WERI-Rb-1 (cell line): Measurements from ENCODE around the gene RGS8.
A peak's percentile ranks its signal among the peaks of the same experiment; 100 is the strongest.

Experiments used
- DNase-seq: peaks from one replicate; pipeline ENCODE4 v3.0.0-alpha.2; 2020
- H3K27ac ChIP-seq: fragments of 250-450 bp; sonication (Bioruptor Pico); 2 replicates; pipeline ENCODE4 v1.5.1; 2020; ENCODE audit warnings: mild to moderate bottlenecking, moderate library complexity
- H3K27me3 ChIP-seq: fragments of 250-450 bp; sonication (Bioruptor Pico); 2 replicates; pipeline ENCODE4 v1.5.1; 2021; ENCODE audit warnings: mild to moderate bottlenecking, low read depth, moderate library complexity; ENCODE audit not compliant: insufficient read depth, severe bottlenecking
- H3K36me3 ChIP-seq: fragments of 250-450 bp; sonication (Bioruptor Pico); 2 replicates; pipeline ENCODE4 v1.5.1; 2020; ENCODE audit warnings: mild to moderate bottlenecking, moderate library complexity
- H3K4me3 ChIP-seq: 2 replicates; pipeline ENCODE4 v1.5.1; 2011; ENCODE audit warnings: low read depth, mild to moderate bottlenecking, control low read depth, low read length
- H3K9me3 ChIP-seq: fragments of 250-450 bp; sonication (Bioruptor Pico); 2 replicates; pipeline ENCODE4 v1.5.1; 2021; ENCODE audit warnings: mild to moderate bottlenecking, moderate library complexity; ENCODE audit not compliant: severe bottlenecking
- CTCF ChIP-seq: IDR thresholded peaks from 2 replicates; pipeline ENCODE4 v1.5.1; 2011; ENCODE audit warnings: low read depth, mild to moderate bottlenecking, control low read depth, inconsistent platforms, low read length

The RGS8 gene

GRCh38 chr1:182672487-182672836 is 11.9 kb downstream of the RGS8 start:
- Histone ChIP-seq H3K36me3 (no peaks in the 10 kb centered on the region), H3K4me3 (no peak overlapping the region), H3K27me3 (no peaks in the 10 kb centered on the region), H3K27ac (no peak overlapping the region), H3K9me3 (no peaks in the 10 kb centered on the region)
- no peak for DNase-seq
- TF ChIP-seq CTCF: no peak

- no peaks in the 10 kb centered on the region for H3K36me3 ChIP-seq
- DNase-seq: peak; percentile 31
- H3K27me3 ChIP-seq: no peaks in the 10 kb centered on the region
- no peaks in the 10 kb centered on the region for H3K9me3 ChIP-seq
- TF ChIP-seq CTCF: no peak
- no peak overlapping the region for H3K4me3 ChIP-seq
- no peak overlapping the region for H3K27ac ChIP-seq
Observed at GRCh38 chr1:182671750-182672486, 12.5 kb downstream of the RGS8 start.

- Histone ChIP-seq H3K27me3 (no peaks in the 10 kb centered on the region), H3K9me3 (no peaks in the 10 kb centered on the region), H3K36me3 (no peaks in the 10 kb centered on the region), H3K4me3 (no peak overlapping the region), H3K27ac (no peak overlapping the region)
- no peak for TF ChIP-seq CTCF
- DNase-seq: no peak
Observed at GRCh38 chr1:182670032-182670749, 14.2 kb downstream of the RGS8 start.

- Histone ChIP-seq H3K27ac (no peak overlapping the region), H3K36me3 (no peaks in the 10 kb centered on the region), H3K9me3 (no peaks in the 10 kb centered on the region), H3K27me3 (no peaks in the 10 kb centered on the region), H3K4me3 (no peak overlapping the region)
- no peak for DNase-seq
- no peak for TF ChIP-seq CTCF
Observed at GRCh38 chr1:182669266-182669665, 15.1 kb downstream of the RGS8 start.

GRCh38 chr1:182668521-182669054 is 15.8 kb downstream of the RGS8 start:
- Histone ChIP-seq H3K36me3 (no peaks in the 10 kb centered on the region), H3K4me3 (no peak overlapping the region), H3K27me3 (no peaks in the 10 kb centered on the region), H3K9me3 (no peaks in the 10 kb centered on the region), H3K27ac (no peak overlapping the region)
- no peak for DNase-seq
- TF ChIP-seq CTCF: no peak
